Measurements from ENCODE around the gene ALG11. TPM values are rescaled to one million over a fixed set of nuclear protein-coding genes. Genes with fewer than 3 reads are reported as not detected.

Gene ALG11
- total RNA-seq, 4 donors from 2014 or later: 7.4 to 23.7 (median 13.2) TPM

Other genes starting within 250 kb of the ALG11 start
- gene DHRS12, start 208.2 kb upstream of the ALG11 start, total RNA-seq: 10 to 100 TPM in 2 of 4 donors, 1 to 10 TPM in 2; 3.5 to 25.8 (median 10.8) TPM
- under 1 TPM in 3 of 4 donors, not detected in 1; 0.13 to 0.24 (median 0.17) TPM for gene TMEM272, start 167.2 kb upstream of the ALG11 start, total RNA-seq
- gene CCDC70, start 150.4 kb upstream of the ALG11 start, total RNA-seq: not detected
- 1 to 10 TPM; 2.0 to 8.3 (median 5.1) TPM for gene ATP7B, start 948 bp upstream of the ALG11 start, total RNA-seq
- 10 to 100 TPM in 2 of 4 donors, 1 to 10 TPM in 2; 8.7 to 13.6 (median 10.3) TPM for gene UTP14C, start 12.3 kb downstream of the ALG11 start, total RNA-seq
- under 1 TPM in 3 of 4 donors, not detected in 1; 0.38 to 0.51 (median 0.42) TPM for gene NEK5, start 116.7 kb downstream of the ALG11 start, total RNA-seq
- 10 to 100 TPM in 2 of 4 donors, 1 to 10 TPM in 2; 6.9 to 20.4 (median 9.9) TPM for gene NEK3, start 147.2 kb downstream of the ALG11 start, total RNA-seq

Measured in suprapubic skin (tissue), 4 donors.